SK-N-SH treated with all-trans-retinoic acid at 6 μM for 48 hours (cell line): Measurements from ENCODE around the gene BTG2.

Experiments
- CSRNP3 ChIP-seq: fragments of 250-450 bp; sonication (Bioruptor Pico); IDR thresholded peaks from 2 replicates; pipeline ENCODE4 v1.5.1; 2021; ENCODE audit warnings: mild to moderate bottlenecking, moderate library complexity
- ZC3H10 ChIP-seq: fragments of 250-450 bp; sonication (Bioruptor Pico); IDR thresholded peaks from 2 replicates; pipeline ENCODE4 v1.5.1; 2021; ENCODE audit warnings: mild to moderate bottlenecking, moderate library complexity

- TF ChIP-seq ZC3H10 (CRISPR knock-in tag) (no peak), CSRNP3 (CRISPR knock-in tag) (no peak)
These were observed 41.8 kb upstream of the BTG2 start for GRCh38 chr1:203263496-203263895.
